ENCODE results near the gene DNAJB14.

The DNAJB14 gene

GRCh38 chr4:99979872-99980271, 33.5 kb upstream of the DNAJB14 start:
- no peak overlapping the region for H2AK5ac ChIP-seq (ENCODE audit: low read length)
- no peaks in the 10 kb centered on the region for H3K36me3 ChIP-seq (ENCODE audit: control insufficient read depth, insufficient read depth, low read length)
- DNase-seq, result no peak
- no peaks in the 10 kb centered on the region for H3K4me1 ChIP-seq (ENCODE audit: control insufficient read depth, low read depth, low read length)
- H3K79me1 ChIP-seq (ENCODE audit: low read length), result no peaks in the 10 kb centered on the region
- no peak overlapping the region for H4K8ac ChIP-seq (ENCODE audit: low read depth, low read length)
- no peaks in the 10 kb centered on the region for H3K27me3 ChIP-seq (ENCODE audit: insufficient read depth, low read length, poor library complexity)
- H3K79me2 ChIP-seq (ENCODE audit: control insufficient read depth, insufficient read depth, low read length), result no peaks in the 10 kb centered on the region
- H3K4me2 ChIP-seq (ENCODE audit: low read length), result no peak overlapping the region
- no peak overlapping the region for H3K4ac ChIP-seq (ENCODE audit: low read depth, low read length)
- no peak overlapping the region for H2BK5ac ChIP-seq (ENCODE audit: low read length)
- H2BK15ac ChIP-seq (replicated peaks; ENCODE audit: low read depth), result no peak overlapping the region
- H3K56ac ChIP-seq (ENCODE audit: low read length), result no peak overlapping the region
- no peak overlapping the region for H2BK120ac ChIP-seq (ENCODE audit: low read depth, low read length)
- no peak overlapping the region for H3K9ac ChIP-seq (ENCODE audit: low read length)
- H3K4me3 ChIP-seq (ENCODE audit: low read length), result no peak overlapping the region
- H3K23ac ChIP-seq (ENCODE audit: low read length), result no peak overlapping the region
- no peak overlapping the region for H4K5ac ChIP-seq (ENCODE audit: low read length)
- H3K27ac ChIP-seq (ENCODE audit: low read depth, low read length), result no peak overlapping the region
- H3K18ac ChIP-seq (ENCODE audit: low read length), result no peak overlapping the region

- Histone ChIP-seq H3K18ac (ENCODE audit: low read length) (no peak overlapping the region), H3K4ac (ENCODE audit: low read depth, low read length) (no peak overlapping the region), H2AK5ac (ENCODE audit: low read length) (no peak overlapping the region), H2BK120ac (ENCODE audit: low read depth, low read length) (no peak overlapping the region), H3K23ac (ENCODE audit: low read length) (no peak overlapping the region), H3K27me3 (ENCODE audit: insufficient read depth, low read length, poor library complexity) (no peaks in the 10 kb centered on the region), H3K79me1 (ENCODE audit: low read length) (no peaks in the 10 kb centered on the region), H3K79me2 (ENCODE audit: control insufficient read depth, insufficient read depth, low read length) (no peaks in the 10 kb centered on the region), H2BK5ac (ENCODE audit: low read length) (no peak overlapping the region), H3K27ac (ENCODE audit: low read depth, low read length) (no peak overlapping the region), H3K4me2 (ENCODE audit: low read length) (no peak overlapping the region), H3K4me1 (ENCODE audit: control insufficient read depth, low read depth, low read length) (no peaks in the 10 kb centered on the region), H3K9ac (ENCODE audit: low read length) (no peak overlapping the region), H2BK15ac (replicated peaks; ENCODE audit: low read depth) (no peak overlapping the region), H4K8ac (ENCODE audit: low read depth, low read length) (no peak overlapping the region), H4K5ac (ENCODE audit: low read length) (no peak overlapping the region), H3K36me3 (ENCODE audit: control insufficient read depth, insufficient read depth, low read length) (no peaks in the 10 kb centered on the region), H3K4me3 (ENCODE audit: low read length) (no peak overlapping the region), H3K56ac (ENCODE audit: low read length) (no peak overlapping the region)
- DNase-seq, result no peak
- WGBS (ENCODE audit: extremely low coverage, insufficient coverage, low lambda C conversion rate), result no CpG with 5 or more reads among the region's 12 CpGs
These were observed 25.2 kb upstream of the DNAJB14 start for GRCh38 chr4:99971453-99972111.

- Histone ChIP-seq H3K18ac (ENCODE audit: low read length) (no peak overlapping the region), H3K4me1 (ENCODE audit: control insufficient read depth, low read depth, low read length) (no peaks in the 10 kb centered on the region), H4K8ac (ENCODE audit: low read depth, low read length) (no peak overlapping the region), H3K27ac (ENCODE audit: low read depth, low read length) (no peak overlapping the region), H3K9ac (ENCODE audit: low read length) (no peak overlapping the region), H4K5ac (ENCODE audit: low read length) (no peak overlapping the region), H3K4me2 (ENCODE audit: low read length) (no peak overlapping the region), H2BK15ac (replicated peaks; ENCODE audit: low read depth) (no peak overlapping the region), H2BK120ac (ENCODE audit: low read depth, low read length) (no peak overlapping the region), H3K79me1 (ENCODE audit: low read length) (no peaks in the 10 kb centered on the region), H3K27me3 (ENCODE audit: insufficient read depth, low read length, poor library complexity) (no peaks in the 10 kb centered on the region), H3K4ac (ENCODE audit: low read depth, low read length) (no peak overlapping the region), H3K79me2 (ENCODE audit: control insufficient read depth, insufficient read depth, low read length) (no peaks in the 10 kb centered on the region), H3K56ac (ENCODE audit: low read length) (no peak overlapping the region), H3K36me3 (ENCODE audit: control insufficient read depth, insufficient read depth, low read length) (no peaks in the 10 kb centered on the region), H3K23ac (ENCODE audit: low read length) (no peak overlapping the region), H3K4me3 (ENCODE audit: low read length) (no peak overlapping the region), H2BK5ac (ENCODE audit: low read length) (no peak overlapping the region), H2AK5ac (ENCODE audit: low read length) (no peak overlapping the region)
- peak; percentile 84 for DNase-seq
- no CpG with 5 or more reads among the region's 1 CpG for WGBS (ENCODE audit: extremely low coverage, insufficient coverage, low lambda C conversion rate)
These were observed 21.9 kb upstream of the DNAJB14 start for GRCh38 chr4:99968330-99968729.

GRCh38 chr4:99966692-99967091, 20.3 kb upstream of the DNAJB14 start:
- Histone ChIP-seq H3K4ac (ENCODE audit: low read depth, low read length) (no peak overlapping the region), H3K27me3 (ENCODE audit: insufficient read depth, low read length, poor library complexity) (no peaks in the 10 kb centered on the region), H3K79me1 (ENCODE audit: low read length) (no peaks in the 10 kb centered on the region), H2AK5ac (ENCODE audit: low read length) (no peak overlapping the region), H3K56ac (ENCODE audit: low read length) (no peak overlapping the region), H3K4me1 (ENCODE audit: control insufficient read depth, low read depth, low read length) (no peaks in the 10 kb centered on the region), H3K4me2 (ENCODE audit: low read length) (no peak overlapping the region), H3K4me3 (ENCODE audit: low read length) (no peak overlapping the region), H2BK120ac (ENCODE audit: low read depth, low read length) (no peak overlapping the region), H4K5ac (ENCODE audit: low read length) (no peak overlapping the region), H3K79me2 (ENCODE audit: control insufficient read depth, insufficient read depth, low read length) (no peaks in the 10 kb centered on the region), H2BK5ac (ENCODE audit: low read length) (no peak overlapping the region), H3K23ac (ENCODE audit: low read length) (no peak overlapping the region), H2BK15ac (replicated peaks; ENCODE audit: low read depth) (no peak overlapping the region), H3K18ac (ENCODE audit: low read length) (no peak overlapping the region), H4K8ac (ENCODE audit: low read depth, low read length) (no peak overlapping the region), H3K36me3 (ENCODE audit: control insufficient read depth, insufficient read depth, low read length) (no peaks in the 10 kb centered on the region), H3K27ac (ENCODE audit: low read depth, low read length) (no peak overlapping the region), H3K9ac (ENCODE audit: low read length) (no peak overlapping the region)
- DNase-seq, result no peak
- WGBS (ENCODE audit: extremely low coverage, insufficient coverage, low lambda C conversion rate), result 100% methylated on average over 1 of the region's 3 CpGs

- Histone ChIP-seq H3K79me1 (ENCODE audit: low read length) (no peaks in the 10 kb centered on the region), H3K56ac (ENCODE audit: low read length) (no peak overlapping the region), H3K4me3 (ENCODE audit: low read length) (no peak overlapping the region), H3K27me3 (ENCODE audit: insufficient read depth, low read length, poor library complexity) (no peaks in the 10 kb centered on the region), H2AK5ac (ENCODE audit: low read length) (no peak overlapping the region), H3K23ac (ENCODE audit: low read length) (no peak overlapping the region), H2BK5ac (ENCODE audit: low read length) (no peak overlapping the region), H3K36me3 (ENCODE audit: control insufficient read depth, insufficient read depth, low read length) (no peaks in the 10 kb centered on the region), H2BK15ac (replicated peaks; ENCODE audit: low read depth) (no peak overlapping the region), H3K4ac (ENCODE audit: low read depth, low read length) (no peak overlapping the region), H3K4me2 (ENCODE audit: low read length) (no peak overlapping the region), H3K4me1 (ENCODE audit: control insufficient read depth, low read depth, low read length) (no peaks in the 10 kb centered on the region), H3K27ac (ENCODE audit: low read depth, low read length) (no peak overlapping the region), H3K9ac (ENCODE audit: low read length) (no peak overlapping the region), H3K18ac (ENCODE audit: low read length) (no peak overlapping the region), H3K79me2 (ENCODE audit: control insufficient read depth, insufficient read depth, low read length) (no peaks in the 10 kb centered on the region), H4K8ac (ENCODE audit: low read depth, low read length) (no peak overlapping the region), H4K5ac (ENCODE audit: low read length) (no peak overlapping the region), H2BK120ac (ENCODE audit: low read depth, low read length) (no peak overlapping the region)
- WGBS (ENCODE audit: extremely low coverage, insufficient coverage, low lambda C conversion rate), result no CpG with 5 or more reads among the region's 5 CpGs
- DNase-seq, result no peak
These were observed 19.4 kb upstream of the DNAJB14 start for GRCh38 chr4:99965674-99966350.

DNA sequence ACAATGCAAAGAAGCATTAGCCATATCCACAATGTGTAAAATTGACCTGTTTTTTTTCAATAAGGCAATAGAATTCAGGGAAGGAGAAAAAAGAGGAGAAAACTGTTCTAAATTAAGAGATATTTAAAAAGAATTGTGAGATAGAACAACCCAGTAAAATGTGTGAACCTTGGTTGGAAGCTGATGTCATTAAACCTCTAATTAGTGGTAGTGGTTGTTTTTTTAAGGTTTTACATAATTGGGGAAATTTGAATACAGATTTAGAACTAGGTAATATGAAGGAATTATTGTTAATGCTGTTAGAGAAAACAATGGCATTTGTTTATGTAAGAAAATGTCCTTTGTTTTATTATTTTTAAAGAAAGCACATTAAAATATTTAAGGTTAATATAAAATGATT, 18.8 kb upstream of the DNAJB14 start:
- Histone ChIP-seq H3K4me3 (ENCODE audit: low read length) (no peak overlapping the region), H2AK5ac (ENCODE audit: low read length) (no peak overlapping the region), H3K18ac (ENCODE audit: low read length) (no peak overlapping the region), H3K4ac (ENCODE audit: low read depth, low read length) (no peak overlapping the region), H3K27ac (ENCODE audit: low read depth, low read length) (no peak overlapping the region), H4K5ac (ENCODE audit: low read length) (no peak overlapping the region), H3K56ac (ENCODE audit: low read length) (no peak overlapping the region), H3K4me2 (ENCODE audit: low read length) (no peak overlapping the region), H3K27me3 (ENCODE audit: insufficient read depth, low read length, poor library complexity) (no peaks in the 10 kb centered on the region), H3K4me1 (ENCODE audit: control insufficient read depth, low read depth, low read length) (no peaks in the 10 kb centered on the region), H3K9ac (ENCODE audit: low read length) (no peak overlapping the region), H3K23ac (ENCODE audit: low read length) (no peak overlapping the region), H4K8ac (ENCODE audit: low read depth, low read length) (no peak overlapping the region), H3K79me2 (ENCODE audit: control insufficient read depth, insufficient read depth, low read length) (no peaks in the 10 kb centered on the region), H3K36me3 (ENCODE audit: control insufficient read depth, insufficient read depth, low read length) (no peaks in the 10 kb centered on the region), H2BK5ac (ENCODE audit: low read length) (no peak overlapping the region), H3K79me1 (ENCODE audit: low read length) (no peaks in the 10 kb centered on the region), H2BK120ac (ENCODE audit: low read depth, low read length) (no peak overlapping the region), H2BK15ac (replicated peaks; ENCODE audit: low read depth) (no peak overlapping the region)
- no peak for DNase-seq

All from mesendoderm (in vitro differentiated cells).